HG02571 (cell line): ENCODE measurements around the gene LYPD6.
"Not testable (repeated sequence)": the region's sequence is repeated elsewhere in the genome, so short reads cannot be mapped to it uniquely, and the experiment has no call there.

ENCODE experiments used
- ATAC-seq: cut with Tn5 transposase; IDR thresholded peaks from one replicate; pipeline ENCODE4 v1.9.1; 2021; ENCODE audit warnings: mild to moderate bottlenecking, moderate library complexity; ENCODE audit not compliant: unreplicated experiment

Gene LYPD6

GRCh38 chr2:149492923-149493322, 162.5 kb downstream of the LYPD6 start:
- ATAC-seq, result no peak

- not testable (repeated sequence) for ATAC-seq
Observed at GRCh38 chr2:149499204-149499603, 168.8 kb downstream of the LYPD6 start.

- ATAC-seq, result not testable (repeated sequence)
Observed at GRCh38 chr2:149506808-149507207, 176.4 kb downstream of the LYPD6 start.

GRCh38 chr2:149507974-149508373, 177.6 kb downstream of the LYPD6 start:
- ATAC-seq, result no peak

GRCh38 chr2:149513461-149513860, 183.1 kb downstream of the LYPD6 start:
- ATAC-seq, result no peak
